Measurements from ENCODE around the gene OPN3.

The OPN3 gene

GRCh38 chr1:241654019-241654418, 13.8 kb upstream of the OPN3 start:
- no peaks in the 10 kb centered on the region for H3K36me3 ChIP-seq (ENCODE audit: insufficient read depth, low read length)

GRCh38 chr1:241652012-241652411, 11.8 kb upstream of the OPN3 start, which contains the start of gene WDR64:
Gene WDR64, plus strand, starts transcription at chr1:241652281. Its CDS starts 204 bp downstream, at chr1:241652485.
- Histone ChIP-seq H3K9me3 (ENCODE audit: low read depth, low read length) (no peaks in the 10 kb centered on the region), H3K36me3 (ENCODE audit: insufficient read depth, low read length) (no peaks in the 10 kb centered on the region), H3K4me3 (no peak within 1 kb of the TSS), H3K9ac (ENCODE audit: insufficient read length) (no peak within 1 kb of the TSS), H3K27ac (no peak within 1 kb of the TSS)
- DNase-seq (ENCODE audit: low read depth, low spot score): no peak
- TF ChIP-seq POLR2AphosphoS5 (IDR thresholded peaks at IDR 0.05; ENCODE audit: borderline replicate concordance, low read depth, low read length) (no peak), FOXP2 (optimal IDR thresholded peaks at IDR 0.05; ENCODE audit: control extremely low read depth, extremely low read length, insufficient read depth) (no peak), EZH2 (IDR thresholded peaks at IDR 0.05) (no peak)

More at GRCh38 chr1:241654019-241654418, 13.8 kb upstream of the OPN3 start:
- no peak overlapping the region for H3K4me3 ChIP-seq
- TF ChIP-seq EZH2 (IDR thresholded peaks at IDR 0.05): no peak
- no peak for TF ChIP-seq FOXP2 (optimal IDR thresholded peaks at IDR 0.05; ENCODE audit: control extremely low read depth, extremely low read length, insufficient read depth)
- TF ChIP-seq POLR2AphosphoS5 (IDR thresholded peaks at IDR 0.05; ENCODE audit: borderline replicate concordance, low read depth, low read length): no peak
- no peaks in the 10 kb centered on the region for H3K9me3 ChIP-seq (ENCODE audit: low read depth, low read length)
- DNase-seq (ENCODE audit: low read depth, low spot score): no peak
- no peak overlapping the region for H3K27ac ChIP-seq
- no peak overlapping the region for H3K9ac ChIP-seq (ENCODE audit: insufficient read length)

GRCh38 chr1:241648159-241648558, 8.0 kb upstream of the OPN3 start:
- no peak overlapping the region for H3K27ac ChIP-seq
- TF ChIP-seq EZH2 (IDR thresholded peaks at IDR 0.05) (no peak), FOXP2 (optimal IDR thresholded peaks at IDR 0.05; ENCODE audit: control extremely low read depth, extremely low read length, insufficient read depth) (no peak), POLR2AphosphoS5 (IDR thresholded peaks at IDR 0.05; ENCODE audit: borderline replicate concordance, low read depth, low read length) (no peak)
- no peaks in the 10 kb centered on the region for H3K36me3 ChIP-seq (ENCODE audit: insufficient read depth, low read length)
- no peak overlapping the region for H3K4me3 ChIP-seq
- DNase-seq (ENCODE audit: low read depth, low spot score): no peak
- H3K9ac ChIP-seq (ENCODE audit: insufficient read length): no peak overlapping the region
- no peaks in the 10 kb centered on the region for H3K9me3 ChIP-seq (ENCODE audit: low read depth, low read length)

- H3K9me3 ChIP-seq (ENCODE audit: low read depth, low read length): no peaks in the 10 kb centered on the region
These were observed 7.5 kb upstream of the OPN3 start for GRCh38 chr1:241647658-241648057.

GRCh38 chr1:241646201-241646600, 6.0 kb upstream of the OPN3 start:
- no peak overlapping the region for H3K9ac ChIP-seq (ENCODE audit: insufficient read length)
- no peak for DNase-seq (ENCODE audit: low read depth, low spot score)
- H3K4me3 ChIP-seq: no peak overlapping the region
- H3K9me3 ChIP-seq (ENCODE audit: low read depth, low read length): no peaks in the 10 kb centered on the region
- no peak overlapping the region for H3K27ac ChIP-seq
- no peak for TF ChIP-seq EZH2 (IDR thresholded peaks at IDR 0.05)
- no peak for TF ChIP-seq FOXP2 (optimal IDR thresholded peaks at IDR 0.05; ENCODE audit: control extremely low read depth, extremely low read length, insufficient read depth)
- TF ChIP-seq POLR2AphosphoS5 (IDR thresholded peaks at IDR 0.05; ENCODE audit: borderline replicate concordance, low read depth, low read length): no peak
- H3K36me3 ChIP-seq (ENCODE audit: insufficient read depth, low read length): no peaks in the 10 kb centered on the region

More at GRCh38 chr1:241647658-241648057, 7.5 kb upstream of the OPN3 start:
- no peak for DNase-seq (ENCODE audit: low read depth, low spot score)
- Histone ChIP-seq H3K9ac (ENCODE audit: insufficient read length) (no peak overlapping the region), H3K27ac (no peak overlapping the region), H3K4me3 (no peak overlapping the region), H3K36me3 (ENCODE audit: insufficient read depth, low read length) (no peaks in the 10 kb centered on the region)
- TF ChIP-seq EZH2 (IDR thresholded peaks at IDR 0.05) (no peak), FOXP2 (optimal IDR thresholded peaks at IDR 0.05; ENCODE audit: control extremely low read depth, extremely low read length, insufficient read depth) (no peak), POLR2AphosphoS5 (IDR thresholded peaks at IDR 0.05; ENCODE audit: borderline replicate concordance, low read depth, low read length) (no peak)

- no peak for DNase-seq (ENCODE audit: low read depth, low spot score)
- Histone ChIP-seq H3K27ac (no peak overlapping the region), H3K36me3 (ENCODE audit: insufficient read depth, low read length) (no peaks in the 10 kb centered on the region), H3K9ac (ENCODE audit: insufficient read length) (no peak overlapping the region), H3K9me3 (ENCODE audit: low read depth, low read length) (no peaks in the 10 kb centered on the region), H3K4me3 (no peak overlapping the region)
- TF ChIP-seq FOXP2 (optimal IDR thresholded peaks at IDR 0.05; ENCODE audit: control extremely low read depth, extremely low read length, insufficient read depth) (no peak), POLR2AphosphoS5 (IDR thresholded peaks at IDR 0.05; ENCODE audit: borderline replicate concordance, low read depth, low read length) (no peak), EZH2 (IDR thresholded peaks at IDR 0.05) (no peak)
These were observed 5.0 kb upstream of the OPN3 start for GRCh38 chr1:241645199-241645598.

GRCh38 chr1:241644259-241644658, 4.1 kb upstream of the OPN3 start:
- no peak for DNase-seq (ENCODE audit: low read depth, low spot score)
- TF ChIP-seq FOXP2 (optimal IDR thresholded peaks at IDR 0.05; ENCODE audit: control extremely low read depth, extremely low read length, insufficient read depth): no peak
- TF ChIP-seq EZH2 (IDR thresholded peaks at IDR 0.05): no peak
- TF ChIP-seq POLR2AphosphoS5 (IDR thresholded peaks at IDR 0.05; ENCODE audit: borderline replicate concordance, low read depth, low read length): no peak
- Histone ChIP-seq H3K9ac (ENCODE audit: insufficient read length) (no peak overlapping the region), H3K36me3 (ENCODE audit: insufficient read depth, low read length) (no peaks in the 10 kb centered on the region), H3K4me3 (no peak overlapping the region), H3K9me3 (ENCODE audit: low read depth, low read length) (no peaks in the 10 kb centered on the region), H3K27ac (no peak overlapping the region)

- no peaks in the 10 kb centered on the region for H3K9me3 ChIP-seq (ENCODE audit: low read depth, low read length)
- no peak overlapping the region for H3K27ac ChIP-seq
- no peak overlapping the region for H3K4me3 ChIP-seq
- no peaks in the 10 kb centered on the region for H3K36me3 ChIP-seq (ENCODE audit: insufficient read depth, low read length)
- no peak for TF ChIP-seq EZH2 (IDR thresholded peaks at IDR 0.05)
- TF ChIP-seq POLR2AphosphoS5 (IDR thresholded peaks at IDR 0.05; ENCODE audit: borderline replicate concordance, low read depth, low read length): no peak
- TF ChIP-seq FOXP2 (optimal IDR thresholded peaks at IDR 0.05; ENCODE audit: control extremely low read depth, extremely low read length, insufficient read depth): no peak
- DNase-seq (ENCODE audit: low read depth, low spot score): no peak
- no peak overlapping the region for H3K9ac ChIP-seq (ENCODE audit: insufficient read length)
These were observed 2.4 kb upstream of the OPN3 start for GRCh38 chr1:241642593-241642944.
